ENCODE data around the gene PPP1R3E.

Gene PPP1R3E

GRCh38 chr14:23299211-23299957, 3.3 kb downstream of the PPP1R3E start:
- TF ChIP-seq ZFX (IDR thresholded peaks at IDR 0.05) (no peak), CTCF (conservative IDR thresholded peaks at IDR 0.05) (peak; percentile 28)
- no peak overlapping the region for H3K27ac ChIP-seq

- TF ChIP-seq ZFX (IDR thresholded peaks at IDR 0.05) (no peak), CTCF (conservative IDR thresholded peaks at IDR 0.05) (no peak)
- no peak overlapping the region for H3K27ac ChIP-seq
These were observed 4.9 kb downstream of the PPP1R3E start for GRCh38 chr14:23297611-23298277.

GRCh38 chr14:23297096-23297495, 5.6 kb downstream of the PPP1R3E start:
- TF ChIP-seq ZFX (IDR thresholded peaks at IDR 0.05) (no peak), CTCF (conservative IDR thresholded peaks at IDR 0.05) (no peak)
- no peak overlapping the region for H3K27ac ChIP-seq

- TF ChIP-seq CTCF (conservative IDR thresholded peaks at IDR 0.05) = no peak
- TF ChIP-seq ZFX (IDR thresholded peaks at IDR 0.05) = no peak
- H3K27ac ChIP-seq = no peak overlapping the region
These were observed 6.5 kb downstream of the PPP1R3E start for GRCh38 chr14:23296012-23296777.

- no peak overlapping the region; the same call in 1 of the 2 replicates for H3K27ac ChIP-seq
- TF ChIP-seq CTCF (conservative IDR thresholded peaks at IDR 0.05) (peak; percentile 91), ZFX (IDR thresholded peaks at IDR 0.05) (no peak)
These were observed 7.7 kb downstream of the PPP1R3E start for GRCh38 chr14:23294734-23295561.

GRCh38 chr14:23286902-23287479, 15.7 kb downstream of the PPP1R3E start:
- H3K27ac ChIP-seq = peak overlapping the region; percentile 90
- TF ChIP-seq ZFX (IDR thresholded peaks at IDR 0.05) (no peak), CTCF (conservative IDR thresholded peaks at IDR 0.05) (no peak)
